ENCODE results near the gene LETM1.

Gene LETM1

DNA sequence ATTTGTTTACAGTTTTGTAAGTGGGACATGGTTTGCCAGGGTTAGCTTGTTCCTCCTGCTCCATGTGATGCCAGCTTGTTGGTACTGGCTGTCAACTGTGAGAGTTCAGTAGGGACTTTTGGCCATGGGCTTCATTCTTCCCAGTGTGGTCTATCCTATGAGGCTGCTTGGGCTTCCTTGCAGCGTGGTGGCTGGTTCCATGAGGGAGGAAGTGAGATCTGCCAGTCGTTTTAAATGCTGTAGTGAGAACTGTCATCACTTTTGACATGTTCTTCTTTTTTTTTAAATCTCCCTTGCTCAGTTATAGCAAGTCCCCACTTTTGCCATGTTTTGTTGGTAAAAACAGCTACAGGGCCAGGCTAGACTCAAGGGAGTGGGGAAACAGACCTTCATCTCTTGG, 31.1 kb upstream of the LETM1 start:
- CTCF ChIA-PET: interaction anchor here (0.6 to 3.5 kb wide), 3 partner anchors 9 to 71 kb away, joined by 4 to 16 read pairs (median 4); no protein-coding TSS in a partner anchor
- Mint-ChIP-seq H3K27me3 (no peaks in the 10 kb centered on the region), H3K27ac (peak overlapping the region; percentile 50)

DNA sequence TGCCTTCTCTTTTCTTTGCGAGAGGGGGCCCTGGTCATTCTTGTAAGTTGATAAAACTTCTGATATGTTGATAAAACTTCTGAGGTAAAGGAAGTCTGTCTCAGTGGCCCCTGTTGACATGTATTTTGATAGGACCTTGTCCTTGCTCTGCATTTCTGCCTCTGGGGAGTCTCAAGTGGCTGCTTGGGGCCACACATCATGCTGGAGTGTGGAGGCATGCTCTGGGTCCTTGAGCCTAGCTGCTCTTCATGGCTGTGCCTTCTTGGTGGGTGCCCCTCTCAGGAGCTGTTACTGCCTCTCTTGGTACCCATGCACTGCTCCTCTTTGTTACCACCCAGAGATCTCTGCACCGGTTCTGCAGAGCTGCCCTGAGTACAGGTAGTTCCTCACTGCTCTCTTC, 29.5 kb upstream of the LETM1 start:
- Mint-ChIP-seq H3K27ac (peak overlapping the region; percentile 38), H3K4me1 (peaks cover 46% of the 10 kb centered on the region), H3K4me3 (no peak overlapping the region)

More for the DNA sequence above, 31.1 kb upstream of the LETM1 start:
- H3K9me3 Mint-ChIP-seq: no peaks in the 10 kb centered on the region
- peaks cover 22% of the 10 kb centered on the region for H3K36me3 Mint-ChIP-seq
- peaks cover 40% of the 10 kb centered on the region for H3K4me1 Mint-ChIP-seq
- no peak overlapping the region for H3K4me3 Mint-ChIP-seq
- DNase-seq: no peak

DNA sequence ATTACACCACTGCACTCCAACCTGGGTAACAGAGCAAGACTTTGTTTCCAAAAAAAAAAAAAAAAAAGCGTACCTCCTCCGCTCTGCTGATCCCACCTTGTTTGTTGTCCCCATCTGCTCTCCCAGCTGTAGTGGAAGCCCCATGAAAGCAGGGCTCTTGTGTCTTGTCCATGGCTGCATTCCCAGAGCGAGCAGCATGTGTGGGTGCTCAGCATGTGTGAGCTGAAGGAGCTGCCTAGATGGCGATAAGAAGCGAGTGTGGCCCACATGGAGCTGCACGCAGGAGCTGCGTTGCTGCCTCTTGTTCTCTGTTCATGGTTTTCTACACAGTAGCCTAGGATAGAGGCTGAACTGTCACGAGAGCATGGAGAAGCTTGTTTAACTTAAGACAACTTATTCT, 27.6 kb upstream of the LETM1 start:
- CTCF ChIA-PET: interaction anchor here (0.7 to 1.0 kb wide), 2 partner anchors 10 to 16 kb away, joined by 3 to 4 read pairs; no protein-coding TSS in a partner anchor
- H3K27me3 Mint-ChIP-seq: no peaks in the 10 kb centered on the region
- DNase-seq: no peak
- H3K4me1 Mint-ChIP-seq: peaks cover 56% of the 10 kb centered on the region
- H3K36me3 Mint-ChIP-seq: peaks cover 31% of the 10 kb centered on the region
- no peak overlapping the region for H3K4me3 Mint-ChIP-seq
- H3K27ac Mint-ChIP-seq: peak overlapping the region; percentile 55
- H3K9me3 Mint-ChIP-seq: no peaks in the 10 kb centered on the region

More for the DNA sequence above, 29.5 kb upstream of the LETM1 start:
- DNase-seq: no peak
- CTCF ChIA-PET: no interaction called here
- H3K9me3 Mint-ChIP-seq: no peaks in the 10 kb centered on the region
- H3K27me3 Mint-ChIP-seq: no peaks in the 10 kb centered on the region
- peaks cover 29% of the 10 kb centered on the region for H3K36me3 Mint-ChIP-seq

DNA sequence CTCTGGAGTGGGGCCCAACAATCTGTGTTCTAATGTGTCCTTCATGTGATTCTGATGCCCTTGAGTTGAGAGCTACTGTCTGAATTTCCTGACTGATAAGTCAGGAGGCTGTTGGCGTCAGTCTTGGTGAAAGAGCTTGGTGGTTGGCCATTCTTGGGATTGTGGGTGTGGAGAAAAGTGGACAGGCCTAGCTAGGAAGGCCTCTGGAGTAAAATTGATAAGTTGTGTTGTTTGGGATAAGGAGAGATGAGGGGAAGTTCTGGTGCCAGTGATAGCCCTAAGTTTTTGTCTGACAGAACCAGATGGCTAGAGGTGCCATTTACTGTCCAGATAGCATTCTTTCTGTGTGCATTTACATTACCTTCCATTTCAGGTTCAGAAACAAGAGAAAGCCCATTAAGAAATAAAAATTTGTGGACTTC, 26.9 kb upstream of the LETM1 start:
- peaks cover 32% of the 10 kb centered on the region for H3K36me3 Mint-ChIP-seq
- no peak for DNase-seq
- H3K4me3 Mint-ChIP-seq: no peak overlapping the region
- no peaks in the 10 kb centered on the region for H3K9me3 Mint-ChIP-seq
- no peaks in the 10 kb centered on the region for H3K27me3 Mint-ChIP-seq
- CTCF ChIA-PET: interaction anchor here (1.0 kb wide), 1 partner anchor 16 kb away, joined by 4 read pairs; no protein-coding TSS in a partner anchor
- peaks cover 58% of the 10 kb centered on the region for H3K4me1 Mint-ChIP-seq
- no peak overlapping the region for H3K27ac Mint-ChIP-seq

DNA sequence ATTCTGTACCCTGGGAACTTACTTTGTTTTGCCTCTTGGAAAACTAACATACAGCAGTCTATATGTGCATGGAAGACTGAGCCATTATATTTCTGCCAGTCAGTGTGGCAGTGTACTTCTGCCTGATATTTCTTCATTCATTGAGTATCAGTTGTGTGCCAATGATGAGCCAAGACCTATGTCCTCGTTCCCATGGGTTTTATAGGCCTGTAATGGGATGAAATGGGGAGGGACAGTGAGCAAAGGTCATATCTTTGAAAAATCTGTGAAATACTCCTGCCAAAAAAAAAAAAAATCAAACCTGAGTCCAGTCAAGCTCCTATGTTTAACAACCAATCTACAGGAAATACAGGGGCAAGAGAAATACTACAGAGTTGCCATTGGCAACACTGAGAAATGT, 24.4 kb upstream of the LETM1 start:
- Mint-ChIP-seq H3K4me3 (no peak overlapping the region), H3K4me1 (peaks cover 60% of the 10 kb centered on the region), H3K36me3 (peaks cover 34% of the 10 kb centered on the region), H3K9me3 (no peaks in the 10 kb centered on the region), H3K27ac (peak overlapping the region; percentile 8), H3K27me3 (no peaks in the 10 kb centered on the region)
- CTCF ChIA-PET: interaction anchor here (0.9 to 1.3 kb wide), 2 partner anchors 11 to 19 kb away, joined by 4 read pairs; no protein-coding TSS in a partner anchor
- DNase-seq: no peak

DNA sequence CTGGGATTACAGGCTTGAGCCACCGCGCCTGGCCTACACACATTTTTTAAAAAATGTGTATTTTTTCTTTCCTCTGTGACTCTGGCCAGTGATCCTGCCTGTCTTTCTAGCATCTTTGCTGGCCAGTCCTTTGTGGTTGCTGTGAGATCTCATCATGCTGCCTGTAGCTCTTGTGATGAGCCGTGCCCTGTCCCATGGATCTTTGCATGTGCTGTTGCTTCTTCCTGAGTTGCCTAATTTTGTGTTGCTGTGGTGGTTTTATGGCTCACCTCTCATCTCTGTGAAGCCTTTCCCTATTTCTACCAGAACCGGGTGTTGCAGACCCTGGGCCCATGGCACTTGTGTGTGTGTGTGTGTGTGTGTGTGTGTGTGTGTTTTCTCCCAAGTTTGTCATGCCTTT, 23.5 kb upstream of the LETM1 start:
- Mint-ChIP-seq H3K27me3 (no peaks in the 10 kb centered on the region), H3K36me3 (peaks cover 34% of the 10 kb centered on the region), H3K27ac (no peak overlapping the region), H3K9me3 (no peaks in the 10 kb centered on the region), H3K4me3 (no peak overlapping the region), H3K4me1 (peaks cover 64% of the 10 kb centered on the region)
- DNase-seq: no peak
- CTCF ChIA-PET: interaction anchor here (0.7 to 1.3 kb wide), 4 partner anchors 11 to 23 kb away, joined by 3 to 4 read pairs (median 3); no protein-coding TSS in a partner anchor

DNA sequence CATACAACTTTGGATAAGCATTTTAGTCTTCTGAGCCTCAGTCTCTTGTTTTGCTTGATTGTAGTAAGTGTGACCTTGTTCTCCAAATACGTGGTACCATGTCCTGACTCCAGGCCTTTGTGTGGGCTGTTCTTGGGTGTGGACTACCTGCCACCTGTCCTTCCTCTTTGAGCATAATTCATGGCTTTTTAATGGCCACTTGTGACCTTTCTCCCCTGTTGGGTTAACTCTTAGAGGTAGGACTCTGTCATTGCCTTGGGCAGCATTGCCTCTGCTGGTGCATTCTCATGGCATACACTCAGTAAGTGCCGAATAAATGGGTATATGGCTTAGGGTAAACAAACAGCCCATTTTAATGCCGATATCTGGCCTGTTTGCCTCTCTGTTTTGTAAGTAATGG, 18.2 kb upstream of the LETM1 start:
- Mint-ChIP-seq H3K27ac (peak overlapping the region; percentile 96), H3K4me1 (peaks cover 67% of the 10 kb centered on the region), H3K27me3 (no peaks in the 10 kb centered on the region), H3K36me3 (peaks cover 24% of the 10 kb centered on the region), H3K4me3 (peak overlapping the region; percentile 97), H3K9me3 (no peaks in the 10 kb centered on the region)
- DNase-seq: no peak
- CTCF ChIA-PET: interaction anchor here (3.3 kb wide), 1 partner anchor 24 kb away, joined by 30 read pairs; no protein-coding TSS in a partner anchor

DNA sequence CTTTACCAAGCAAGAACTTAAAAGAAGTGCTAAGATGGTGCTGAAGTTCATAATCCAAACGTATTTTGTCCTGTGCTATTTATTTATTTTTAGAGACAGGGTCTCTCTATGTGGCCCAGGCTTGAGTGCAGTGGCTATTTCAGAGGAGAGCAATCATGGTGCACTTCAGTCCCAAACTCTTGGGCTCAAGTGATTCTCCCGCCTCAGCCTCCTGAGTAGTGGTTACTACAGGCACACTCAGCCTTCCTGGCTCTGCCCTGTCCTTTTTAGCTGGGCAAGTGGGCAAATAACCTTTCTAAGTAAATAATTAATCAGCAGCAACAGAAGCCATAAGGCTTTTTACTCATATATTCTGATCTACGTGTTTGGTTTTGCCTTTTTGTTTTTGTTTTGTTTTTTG, 17.8 kb upstream of the LETM1 start:
- CTCF ChIA-PET: interaction anchor here (0.6 to 3.3 kb wide), 2 partner anchors 10 to 25 kb away, joined by 3 to 30 read pairs; no protein-coding TSS in a partner anchor
- peak overlapping the region; percentile 97 for H3K4me3 Mint-ChIP-seq
- no peaks in the 10 kb centered on the region for H3K27me3 Mint-ChIP-seq
- peaks cover 65% of the 10 kb centered on the region for H3K4me1 Mint-ChIP-seq
- H3K36me3 Mint-ChIP-seq: peaks cover 24% of the 10 kb centered on the region
- peak overlapping the region; percentile 96 for H3K27ac Mint-ChIP-seq
- H3K9me3 Mint-ChIP-seq: no peaks in the 10 kb centered on the region
- no peak for DNase-seq

DNA sequence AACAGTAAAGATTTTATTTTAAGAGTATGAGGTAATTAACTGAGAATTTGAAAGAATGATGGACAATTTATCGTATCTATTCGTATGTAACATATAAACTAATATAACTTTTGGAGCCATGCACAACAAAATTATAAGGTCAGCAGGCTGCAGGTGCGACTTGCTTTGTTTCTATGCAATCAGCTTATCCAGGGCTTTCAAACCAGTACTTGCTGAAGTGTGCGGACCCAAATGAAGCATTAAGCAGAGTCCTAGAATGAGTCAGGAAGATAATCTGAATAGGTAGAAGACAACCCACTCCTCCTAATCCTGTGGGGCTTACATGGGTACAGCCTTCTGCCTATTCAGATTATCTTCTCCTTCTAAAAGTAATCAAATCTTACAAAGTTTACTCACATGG, 17.3 kb upstream of the LETM1 start:
- Mint-ChIP-seq H3K27ac (peak overlapping the region; percentile 96), H3K36me3 (peaks cover 23% of the 10 kb centered on the region), H3K27me3 (no peaks in the 10 kb centered on the region), H3K4me3 (peak overlapping the region; percentile 97), H3K9me3 (no peaks in the 10 kb centered on the region), H3K4me1 (peaks cover 63% of the 10 kb centered on the region)
- DNase-seq: no peak
- CTCF ChIA-PET: interaction anchor here (0.6 to 3.3 kb wide), 2 partner anchors 10 to 25 kb away, joined by 3 to 30 read pairs; no protein-coding TSS in a partner anchor

DNA sequence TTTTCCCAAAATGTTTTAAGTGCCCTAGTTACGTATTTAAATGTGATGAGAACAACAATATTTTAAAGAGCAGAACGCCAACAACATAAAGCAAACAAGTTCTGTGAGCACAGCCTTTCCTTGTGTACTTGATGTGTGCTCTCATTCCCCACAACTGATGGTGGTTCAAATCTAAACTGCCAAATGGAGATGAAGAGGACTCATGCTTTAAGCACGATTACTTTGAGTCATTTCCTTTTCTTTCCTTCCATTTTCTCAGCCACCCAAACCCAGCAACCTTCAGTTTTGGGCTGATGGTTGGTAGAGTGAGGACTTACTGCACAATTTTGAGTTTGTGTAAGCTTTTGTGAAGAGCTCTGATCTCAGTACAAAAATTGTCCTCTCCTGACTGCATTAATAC, 16.9 kb upstream of the LETM1 start:
- peak; percentile 39 for DNase-seq
- no peaks in the 10 kb centered on the region for H3K9me3 Mint-ChIP-seq
- no peaks in the 10 kb centered on the region for H3K27me3 Mint-ChIP-seq
- CTCF ChIA-PET: interaction anchor here (3.3 kb wide), 1 partner anchor 26 kb away, joined by 30 read pairs; no protein-coding TSS in a partner anchor
- H3K4me3 Mint-ChIP-seq: peak overlapping the region; percentile 97
- H3K4me1 Mint-ChIP-seq: peaks cover 62% of the 10 kb centered on the region
- H3K36me3 Mint-ChIP-seq: peaks cover 23% of the 10 kb centered on the region
- peak overlapping the region; percentile 96 for H3K27ac Mint-ChIP-seq

DNA sequence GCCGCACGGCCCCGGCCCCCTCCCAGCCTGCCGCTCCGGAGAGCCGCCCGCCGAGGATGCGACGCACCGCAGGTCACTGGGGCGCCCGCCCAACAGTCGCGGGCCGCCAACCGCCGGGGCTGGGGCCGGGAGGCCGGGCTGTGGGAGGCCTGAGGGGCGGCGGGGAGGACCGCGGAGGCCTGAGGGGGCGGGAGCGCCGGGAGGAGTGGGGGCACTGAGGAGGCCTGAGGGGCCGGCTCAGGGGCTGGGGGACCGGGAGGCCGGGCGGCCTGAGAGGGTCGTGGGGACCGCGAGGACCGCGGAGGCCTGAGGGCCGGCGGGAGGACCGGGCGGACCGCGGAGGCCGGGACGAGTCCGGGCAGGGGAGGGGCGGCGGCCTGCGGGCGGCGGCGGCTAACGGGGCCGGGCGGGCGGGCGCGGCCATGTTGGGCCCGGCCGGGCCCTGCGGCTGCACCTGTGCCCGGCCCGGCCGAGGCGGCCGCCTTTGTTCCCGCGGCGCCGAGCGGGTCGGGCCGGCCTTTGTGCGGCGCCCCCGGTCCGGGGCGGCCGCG, 15.6 kb upstream of the LETM1 start:
- peaks cover 16% of the 10 kb centered on the region for H3K36me3 Mint-ChIP-seq
- H3K9me3 Mint-ChIP-seq: no peaks in the 10 kb centered on the region
- no peak for DNase-seq
- peak overlapping the region; percentile 23 for H3K4me3 Mint-ChIP-seq
- CTCF ChIA-PET: no interaction called here
- peak overlapping the region; percentile 37 for H3K27ac Mint-ChIP-seq
- H3K27me3 Mint-ChIP-seq: peaks cover 3% of the 10 kb centered on the region
- H3K4me1 Mint-ChIP-seq: peaks cover 50% of the 10 kb centered on the region

DNA sequence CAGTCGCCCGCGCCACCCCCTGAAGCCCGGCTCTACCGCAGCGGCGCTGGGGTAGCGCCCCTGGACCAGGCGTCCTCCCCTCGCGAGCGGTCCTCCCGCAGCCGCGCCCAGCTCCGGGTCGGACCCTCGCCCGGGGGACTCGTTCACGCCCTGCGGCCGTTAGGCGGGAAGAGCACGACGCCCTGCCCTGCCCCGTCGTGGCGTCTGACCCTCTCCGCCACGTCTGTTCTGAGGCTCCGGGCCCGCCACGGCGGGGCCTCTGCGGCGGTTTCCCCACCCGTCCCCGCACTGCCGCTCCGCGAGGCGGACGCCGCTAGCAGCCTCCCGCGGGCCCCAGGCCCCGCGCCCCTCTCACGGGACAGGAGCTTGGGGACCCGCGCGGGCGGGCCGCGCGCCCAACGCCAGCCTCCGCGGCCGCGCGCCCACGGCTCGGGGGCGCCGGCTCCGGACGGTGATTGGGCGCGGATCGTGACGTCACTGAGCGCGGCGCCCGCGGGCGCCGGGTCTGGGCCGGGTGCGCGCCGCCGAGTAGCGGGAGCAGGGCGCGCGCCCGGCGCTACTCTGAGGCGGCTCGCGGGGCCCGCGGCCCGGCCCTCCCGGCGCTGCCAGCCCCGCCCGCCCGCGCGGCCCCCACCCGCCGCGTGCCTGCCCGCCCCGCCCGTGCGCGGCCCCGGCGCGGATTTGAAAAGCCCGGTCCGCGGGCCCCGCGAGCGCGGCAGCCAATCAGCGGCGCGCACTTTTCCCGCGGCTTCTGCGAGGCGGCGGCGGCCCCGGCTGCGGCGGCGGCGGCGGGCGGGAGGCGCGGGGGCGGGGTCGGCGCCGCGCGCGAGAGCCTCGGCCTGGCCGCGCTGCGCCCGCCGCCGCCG, 14.9 kb upstream of the LETM1 start, which contains the start of gene NSD2:
TSS of gene NSD2 (plus strand) at position 816 of the 866 bp plus-strand sequence. CDS start 29,262 bp downstream, outside the sequence.
- H3K9me3 Mint-ChIP-seq: no peaks in the 10 kb centered on the region
- peak within 1 kb of the TSS; percentile 97 for H3K27ac Mint-ChIP-seq
- H3K4me3 Mint-ChIP-seq: peak within 1 kb of the TSS; percentile 97
- peak; percentile 91 for DNase-seq
- peaks cover 44% of the 10 kb centered on the region for H3K4me1 Mint-ChIP-seq
- CTCF ChIA-PET: interaction anchor here (1.6 kb wide), 1 partner anchor 9 kb away, joined by 3 read pairs; no protein-coding TSS in a partner anchor
- H3K36me3 Mint-ChIP-seq: peaks cover 16% of the 10 kb centered on the region
- peaks cover 11% of the 10 kb centered on the region for H3K27me3 Mint-ChIP-seq

DNA sequence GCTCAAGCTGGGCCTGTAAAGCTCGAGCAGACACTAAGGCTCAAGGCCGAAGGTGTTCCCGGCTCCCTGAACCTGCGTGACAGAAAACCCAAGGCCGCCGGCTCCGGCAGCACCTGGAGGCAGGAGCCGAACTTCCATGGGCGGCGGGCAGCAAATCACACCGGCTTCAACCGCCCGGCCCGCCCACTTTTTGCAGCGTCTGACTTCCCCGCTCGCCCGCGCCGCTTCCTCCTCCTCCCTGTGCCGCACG, 14.3 kb upstream of the LETM1 start:
- Mint-ChIP-seq H3K36me3 (peaks cover 16% of the 10 kb centered on the region), H3K4me3 (peak overlapping the region; percentile 79), H3K27me3 (peaks cover 12% of the 10 kb centered on the region), H3K9me3 (no peaks in the 10 kb centered on the region), H3K4me1 (peaks cover 43% of the 10 kb centered on the region), H3K27ac (peak overlapping the region; percentile 97)
- DNase-seq: peak; percentile 93
- CTCF ChIA-PET: interaction anchor here (1.6 kb wide), 1 partner anchor 8 kb away, joined by 3 read pairs; no protein-coding TSS in a partner anchor
